Neutrophil (primary cell): Measurements from ENCODE around the gene FYN.
"Not testable (repeated sequence)": the region's sequence is repeated elsewhere in the genome, so short reads cannot be mapped to it uniquely, and the experiment has no call there.

ENCODE experiments used
- H3K27ac ChIP-seq: fragments of 200-600 bp; sonication (generic); 2 replicates; pipeline ENCODE4 v1.5.1; 2016; ENCODE audit warnings: mild to moderate bottlenecking, moderate library complexity
- H3K27me3 ChIP-seq: fragments of 200-600 bp; sonication (generic); 2 replicates; pipeline ENCODE4 v1.6.0; 2016; ENCODE audit warnings: mild to moderate bottlenecking
- H3K36me3 ChIP-seq: fragments of 200-600 bp; sonication (generic); 2 replicates; pipeline ENCODE4 v1.5.1; 2017
- H3K4me1 ChIP-seq, 2 experiments: fragments of 200-600 bp in 1 of 2; sonication (generic) in 1 of 2; 1 replicate in 1 of 2; 2 replicates in 1 of 2; pipeline versions ENCODE4 v1.5.1 to v1.6.1; 2013 to 2016; ENCODE audit warnings: low read depth in 1 of 2, low read length in 1 of 2, mild to moderate bottlenecking in 1 of 2, moderate library complexity in 1 of 2; ENCODE audit not compliant: control insufficient read depth in 1 of 2, insufficient read depth in 1 of 2
- H3K4me3 ChIP-seq, 2 experiments: fragments of 200-600 bp in 1 of 2; sonication (generic) in 1 of 2; 1 replicate in 1 of 2; 2 replicates in 1 of 2; pipeline ENCODE4 v1.5.1; 2013 to 2016; ENCODE audit warnings: low read depth in 1 of 2, low read length in 1 of 2, mild to moderate bottlenecking in 1 of 2, moderate library complexity in 1 of 2
- H3K9me3 ChIP-seq: fragments of 200-600 bp; sonication (generic); 2 replicates; pipeline ENCODE4 v1.5.1; 2016
- TF ChIP-seq, protein P1 (sequence below): fragments of 200-600 bp; sonication (generic); IDR thresholded peaks from 2 replicates; pipeline ENCODE4 v1.5.1; 2016; ENCODE audit warnings: antibody characterized with exemption

Gene FYN

DNA sequence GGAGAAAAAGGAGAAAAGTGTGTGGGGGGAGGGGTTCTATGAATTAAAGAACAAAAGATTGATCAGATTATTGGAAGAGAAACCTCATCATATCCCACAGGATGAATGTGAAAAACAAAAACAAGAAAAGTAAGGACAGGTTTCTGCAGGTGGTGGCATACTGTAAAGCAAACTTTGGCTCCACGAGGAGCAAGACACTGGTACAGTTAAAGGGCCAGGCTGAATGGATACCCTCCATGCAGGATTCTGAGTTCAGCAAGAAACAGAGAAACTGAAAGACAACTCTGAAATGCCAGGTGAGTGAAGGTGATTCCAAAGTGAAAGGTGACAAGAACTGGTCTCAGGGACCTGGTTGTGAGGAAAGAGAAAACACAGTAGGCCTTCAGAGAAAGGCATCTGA is 37.4 kb downstream of the FYN start:
- no peaks in the 10 kb centered on the region for H3K9me3 ChIP-seq
- TF ChIP-seq, protein P1, sequence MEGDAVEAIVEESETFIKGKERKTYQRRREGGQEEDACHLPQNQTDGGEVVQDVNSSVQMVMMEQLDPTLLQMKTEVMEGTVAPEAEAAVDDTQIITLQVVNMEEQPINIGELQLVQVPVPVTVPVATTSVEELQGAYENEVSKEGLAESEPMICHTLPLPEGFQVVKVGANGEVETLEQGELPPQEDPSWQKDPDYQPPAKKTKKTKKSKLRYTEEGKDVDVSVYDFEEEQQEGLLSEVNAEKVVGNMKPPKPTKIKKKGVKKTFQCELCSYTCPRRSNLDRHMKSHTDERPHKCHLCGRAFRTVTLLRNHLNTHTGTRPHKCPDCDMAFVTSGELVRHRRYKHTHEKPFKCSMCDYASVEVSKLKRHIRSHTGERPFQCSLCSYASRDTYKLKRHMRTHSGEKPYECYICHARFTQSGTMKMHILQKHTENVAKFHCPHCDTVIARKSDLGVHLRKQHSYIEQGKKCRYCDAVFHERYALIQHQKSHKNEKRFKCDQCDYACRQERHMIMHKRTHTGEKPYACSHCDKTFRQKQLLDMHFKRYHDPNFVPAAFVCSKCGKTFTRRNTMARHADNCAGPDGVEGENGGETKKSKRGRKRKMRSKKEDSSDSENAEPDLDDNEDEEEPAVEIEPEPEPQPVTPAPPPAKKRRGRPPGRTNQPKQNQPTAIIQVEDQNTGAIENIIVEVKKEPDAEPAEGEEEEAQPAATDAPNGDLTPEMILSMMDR: no peak
- no peak overlapping the region for H3K27ac ChIP-seq
- no peaks in the 10 kb centered on the region for H3K27me3 ChIP-seq
- H3K4me1 ChIP-seq: no peaks in the 10 kb centered on the region
- no peaks in the 10 kb centered on the region for H3K36me3 ChIP-seq
- no peak overlapping the region for H3K4me3 ChIP-seq

DNA sequence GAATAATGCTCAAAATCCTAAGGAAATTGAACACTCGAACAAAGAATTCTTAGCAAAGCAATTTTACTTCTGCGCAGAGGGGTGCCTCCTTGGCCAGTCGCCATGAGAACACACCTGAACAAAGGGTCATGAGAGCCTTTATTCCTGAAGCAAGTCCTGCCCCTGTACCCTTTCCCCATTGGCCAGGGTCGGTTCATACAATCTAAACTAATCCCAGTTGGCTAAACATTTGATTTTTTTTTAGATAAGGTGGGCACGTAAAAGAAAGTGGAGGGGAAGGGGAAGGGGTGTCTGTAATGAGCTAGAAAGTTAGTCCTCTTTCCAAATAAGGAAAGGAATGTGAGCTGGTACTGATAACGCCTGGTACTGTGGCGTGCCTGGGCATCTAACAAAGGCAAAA is 37.9 kb downstream of the FYN start:
- not testable (repeated sequence) for H3K4me3 ChIP-seq, H3K27me3 ChIP-seq, H3K27ac ChIP-seq, H3K9me3 ChIP-seq, H3K4me1 ChIP-seq, H3K36me3 ChIP-seq

DNA sequence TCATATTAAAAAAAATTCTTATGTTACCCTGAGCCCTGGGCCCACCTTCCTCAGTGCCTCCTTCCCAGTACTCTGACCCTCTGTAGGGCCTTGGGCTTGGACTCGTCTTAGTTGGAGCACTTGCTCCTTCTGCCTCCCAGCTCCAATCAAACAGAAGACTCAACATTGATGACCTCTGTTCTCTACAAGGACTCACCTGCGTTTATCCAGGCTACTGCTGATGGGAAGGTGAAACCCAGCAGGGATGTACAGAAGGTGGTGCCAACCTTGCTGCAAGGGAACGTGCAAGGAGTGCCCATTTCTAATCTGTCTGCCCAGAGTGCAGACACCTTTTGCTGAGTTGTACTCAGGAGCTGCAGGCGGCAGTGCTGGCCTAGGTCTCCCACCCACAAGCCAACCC is 38.9 kb downstream of the FYN start:
- no peaks in the 10 kb centered on the region for H3K36me3 ChIP-seq
- no peaks in the 10 kb centered on the region for H3K9me3 ChIP-seq
- H3K4me1 ChIP-seq: no peaks in the 10 kb centered on the region
- H3K27ac ChIP-seq: no peak overlapping the region
- no peak overlapping the region for H3K4me3 ChIP-seq
- TF ChIP-seq, protein P1: no peak
- no peaks in the 10 kb centered on the region for H3K27me3 ChIP-seq

DNA sequence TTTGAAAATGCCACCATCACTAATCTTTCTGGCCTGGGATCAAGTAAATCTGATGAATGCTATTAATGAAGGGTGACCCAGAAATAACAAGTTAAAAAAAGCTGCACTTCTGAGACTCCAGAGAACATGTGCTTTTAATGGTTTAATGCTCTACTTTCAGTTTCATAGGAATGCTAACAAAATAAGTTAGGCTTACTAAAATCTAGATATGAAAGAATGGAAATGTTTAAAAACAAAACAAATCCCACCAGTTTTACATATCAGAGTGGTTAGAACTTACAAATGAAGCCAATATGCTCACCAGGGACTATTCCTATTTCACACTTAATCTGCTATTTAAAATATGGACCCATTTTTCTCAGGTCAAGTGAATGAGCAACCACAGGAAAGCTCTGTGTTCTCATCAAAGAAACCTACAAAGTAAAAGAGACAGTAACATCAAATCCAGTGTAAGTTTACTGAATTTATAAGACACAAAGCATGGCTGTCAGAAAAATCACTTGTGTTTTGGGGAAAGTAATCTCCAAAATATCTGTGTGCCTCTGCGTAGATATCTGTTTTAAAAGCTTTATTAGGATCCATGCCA is 40.3 kb downstream of the FYN start:
- Histone ChIP-seq H3K4me1 (no peaks in the 10 kb centered on the region), H3K27ac (no peak overlapping the region)

DNA sequence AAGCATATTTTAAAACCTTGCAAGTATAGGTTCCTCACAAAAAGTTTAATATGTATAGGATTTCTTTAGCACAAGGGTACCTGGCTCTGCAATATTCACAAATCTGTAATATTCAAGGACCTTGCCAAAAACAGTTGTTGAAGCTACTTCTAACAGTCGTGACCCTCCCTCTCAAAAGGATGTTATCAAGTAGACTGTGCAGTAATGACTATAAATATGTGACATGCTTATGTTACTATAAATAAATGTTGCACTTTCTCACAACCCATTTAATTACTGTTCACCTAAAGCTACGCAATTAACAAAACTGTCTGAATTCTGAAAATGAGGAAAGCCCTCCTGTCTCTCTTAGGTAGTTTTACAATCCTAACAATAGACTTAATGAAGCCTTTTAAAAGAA is 41.8 kb downstream of the FYN start:
- Histone ChIP-seq H3K27ac (no peak overlapping the region), H3K36me3 (no peaks in the 10 kb centered on the region), H3K27me3 (no peaks in the 10 kb centered on the region), H3K9me3 (no peaks in the 10 kb centered on the region), H3K4me3 (no peak overlapping the region), H3K4me1 (no peaks in the 10 kb centered on the region)
- TF ChIP-seq, protein P1: no peak

More for the DNA sequence above, 40.3 kb downstream of the FYN start:
- H3K4me3 ChIP-seq: no peak overlapping the region
- no peaks in the 10 kb centered on the region for H3K27me3 ChIP-seq
- no peaks in the 10 kb centered on the region for H3K36me3 ChIP-seq
- TF ChIP-seq, protein P1: no peak
- H3K9me3 ChIP-seq: no peaks in the 10 kb centered on the region

DNA sequence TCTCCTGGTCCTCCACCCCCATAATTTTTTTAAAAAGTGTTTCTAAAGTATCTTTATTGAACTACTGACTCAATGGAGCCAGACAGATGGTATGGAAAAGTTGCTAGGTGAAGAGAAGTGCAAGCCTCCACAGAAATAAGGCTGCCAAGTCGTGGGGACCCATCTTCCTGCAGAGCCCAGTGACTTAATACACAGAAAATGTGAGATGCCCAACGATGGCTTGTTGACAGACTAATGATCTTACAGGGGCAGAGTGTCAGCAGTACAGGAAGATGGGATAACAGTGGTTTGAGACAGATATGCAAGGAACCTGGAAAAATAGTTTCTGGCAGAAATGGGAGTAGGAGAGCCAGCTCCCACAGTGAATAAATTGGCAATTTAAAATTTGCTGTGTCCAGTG is 43.3 kb downstream of the FYN start:
- H3K4me1 ChIP-seq: no peaks in the 10 kb centered on the region
- no peaks in the 10 kb centered on the region for H3K27me3 ChIP-seq
- no peak overlapping the region for H3K4me3 ChIP-seq
- H3K27ac ChIP-seq: no peak overlapping the region
- TF ChIP-seq, protein P1: no peak
- no peaks in the 10 kb centered on the region for H3K36me3 ChIP-seq
- no peaks in the 10 kb centered on the region for H3K9me3 ChIP-seq
